RWPE1 (cell line): ENCODE results near the gene TRMT44.

Source experiments
- CTCF ChIA-PET: fragments of 350-600 bp; sonication (Branson Sonifier 250); formaldehyde crosslinking; extraction: SDS; loops from one replicate; lab custom pipeline; 2021; lab: Yijun Ruan, JAX
- POLR2A ChIA-PET: fragments of 400-600 bp; formaldehyde crosslinking; extraction: SDS; loops from one replicate; lab custom pipeline; 2020; ENCODE audit warnings: antibody characterized with exemption; ENCODE audit not compliant: low non-redundant PET; lab: Yijun Ruan, JAX
- DNase-seq: peaks from one replicate; pipeline ENCODE4 v3.0.0; 2012; ENCODE audit warnings: low spot score
- H3K27ac ChIP-seq: fragments of 450-650 bp; 2 replicates; pipeline ENCODE4 v1.5.1; 2017
- TF ChIP-seq, protein P1 (sequence below): fragments of 450-650 bp; conservative IDR thresholded peaks from 2 replicates; pipeline ENCODE4 v1.5.1; 2017; ENCODE audit warnings: low read depth, mild to moderate bottlenecking

Gene TRMT44

GRCh38 chr4:8461086-8461485 is 20.5 kb downstream of the TRMT44 start:
- ChIA-PET POLR2A (no interaction called here), CTCF (no interaction called here)
- TF ChIP-seq, protein P1, sequence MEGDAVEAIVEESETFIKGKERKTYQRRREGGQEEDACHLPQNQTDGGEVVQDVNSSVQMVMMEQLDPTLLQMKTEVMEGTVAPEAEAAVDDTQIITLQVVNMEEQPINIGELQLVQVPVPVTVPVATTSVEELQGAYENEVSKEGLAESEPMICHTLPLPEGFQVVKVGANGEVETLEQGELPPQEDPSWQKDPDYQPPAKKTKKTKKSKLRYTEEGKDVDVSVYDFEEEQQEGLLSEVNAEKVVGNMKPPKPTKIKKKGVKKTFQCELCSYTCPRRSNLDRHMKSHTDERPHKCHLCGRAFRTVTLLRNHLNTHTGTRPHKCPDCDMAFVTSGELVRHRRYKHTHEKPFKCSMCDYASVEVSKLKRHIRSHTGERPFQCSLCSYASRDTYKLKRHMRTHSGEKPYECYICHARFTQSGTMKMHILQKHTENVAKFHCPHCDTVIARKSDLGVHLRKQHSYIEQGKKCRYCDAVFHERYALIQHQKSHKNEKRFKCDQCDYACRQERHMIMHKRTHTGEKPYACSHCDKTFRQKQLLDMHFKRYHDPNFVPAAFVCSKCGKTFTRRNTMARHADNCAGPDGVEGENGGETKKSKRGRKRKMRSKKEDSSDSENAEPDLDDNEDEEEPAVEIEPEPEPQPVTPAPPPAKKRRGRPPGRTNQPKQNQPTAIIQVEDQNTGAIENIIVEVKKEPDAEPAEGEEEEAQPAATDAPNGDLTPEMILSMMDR = no peak
- no peak overlapping the region for H3K27ac ChIP-seq
- DNase-seq = no peak

GRCh38 chr4:8461616-8462015 is 21.0 kb downstream of the TRMT44 start:
- CTCF ChIA-PET = interaction anchor here (0.7 kb wide), 2 partner anchors 43 to 146 kb away, joined by 3 to 5 read pairs; no protein-coding TSS in a partner anchor
- TF ChIP-seq, protein P1 = no peak
- POLR2A ChIA-PET = no interaction called here

DNA sequence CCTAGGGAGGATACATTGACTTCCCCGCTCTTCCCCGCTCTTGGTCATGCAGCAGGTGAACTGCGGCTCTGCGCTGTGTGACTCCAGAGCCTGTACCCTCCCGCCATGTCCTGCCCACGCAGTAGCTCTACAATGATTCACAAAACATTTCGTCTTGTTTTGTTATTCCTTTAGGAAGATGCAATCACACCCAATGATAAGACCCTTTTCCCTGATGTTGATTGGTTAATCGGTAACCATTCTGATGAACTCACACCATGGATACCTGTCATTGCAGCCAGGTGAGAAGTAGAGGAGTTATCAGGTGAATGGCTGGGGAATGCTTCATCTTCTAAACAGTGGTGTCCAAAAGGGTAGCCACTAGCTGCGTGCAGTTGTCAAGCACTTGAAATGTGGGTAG is 23.2 kb downstream of the TRMT44 start:
- no peak for DNase-seq
- H3K27ac ChIP-seq = no peak overlapping the region
- TF ChIP-seq, protein P1 = no peak
- ChIA-PET CTCF (no interaction called here), POLR2A (no interaction called here)

More at GRCh38 chr4:8461616-8462015, 21.0 kb downstream of the TRMT44 start:
- DNase-seq = no peak
- H3K27ac ChIP-seq = no peak overlapping the region

DNA sequence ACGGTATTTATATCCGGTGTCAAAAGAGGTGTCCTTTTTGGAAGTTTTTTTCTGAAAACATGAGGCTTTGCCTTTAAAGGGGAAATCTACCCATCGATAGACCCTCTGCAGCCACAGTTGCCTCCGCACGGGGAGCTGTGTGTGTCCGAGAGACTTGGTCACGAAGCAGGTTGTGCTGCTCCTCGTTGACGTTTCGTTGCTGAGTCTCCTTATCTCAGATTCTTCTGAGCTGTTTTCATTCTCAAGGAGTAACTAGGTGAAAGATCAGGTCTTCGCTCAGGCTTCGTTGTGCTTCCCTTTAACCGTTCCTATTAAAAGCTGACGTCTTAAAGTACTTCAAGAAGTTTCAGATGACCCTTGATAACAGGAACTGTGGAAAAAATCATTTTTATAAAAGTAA is 23.8 kb downstream of the TRMT44 start:
- ChIA-PET CTCF (no interaction called here), POLR2A (no interaction called here)
- no peak overlapping the region for H3K27ac ChIP-seq
- no peak for DNase-seq
- TF ChIP-seq, protein P1 = no peak

DNA sequence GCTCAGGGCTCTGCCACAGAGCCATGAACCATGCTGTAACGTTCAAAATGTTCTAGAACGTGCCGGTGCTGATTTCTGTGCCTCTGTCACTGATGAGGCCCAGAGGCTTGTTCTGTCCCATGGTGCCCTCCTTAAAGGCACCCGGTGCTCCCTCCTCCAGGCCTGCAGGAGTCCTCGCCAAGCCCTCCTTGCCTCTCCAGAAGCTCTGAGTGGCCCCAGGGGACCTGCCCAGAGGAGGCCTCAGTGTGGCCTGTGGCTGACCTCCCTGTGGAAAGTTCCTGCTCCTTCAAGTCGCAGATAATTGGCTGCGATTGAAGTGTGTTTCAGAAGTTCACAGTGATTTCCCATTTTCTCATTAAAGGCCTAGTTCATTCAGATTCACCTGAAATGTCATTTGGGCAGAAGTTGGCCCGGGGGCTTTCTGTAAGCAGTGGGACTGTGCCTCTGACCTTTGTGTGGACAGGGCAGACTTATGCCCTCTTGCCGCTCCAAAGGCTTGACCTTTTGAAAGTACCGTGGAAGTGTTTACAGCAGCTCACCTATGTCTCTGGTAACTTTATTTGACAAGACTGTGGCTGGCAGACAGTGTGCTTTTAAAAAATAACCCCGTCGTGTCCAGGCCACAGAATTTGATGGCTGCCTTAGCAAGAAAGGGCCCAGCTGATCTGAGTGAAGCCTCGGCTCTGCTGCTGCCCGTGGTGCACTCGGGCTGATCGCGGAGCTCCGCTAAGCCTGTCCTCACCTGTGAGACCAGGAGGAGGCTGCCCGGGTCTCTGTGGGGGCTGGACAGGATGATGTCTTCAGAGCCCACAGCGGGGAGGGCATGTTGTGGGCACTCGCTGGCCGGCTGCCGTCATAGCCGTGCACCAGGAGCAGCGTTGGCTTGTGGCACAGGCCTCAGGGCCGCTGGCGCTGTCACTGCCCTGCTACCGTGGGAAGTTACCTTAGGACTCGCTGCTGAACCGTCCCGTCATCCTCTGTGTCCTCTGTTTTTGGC is 25.3 kb downstream of the TRMT44 start:
- TF ChIP-seq, protein P1 = no peak
- ChIA-PET POLR2A (no interaction called here), CTCF (no interaction called here)
- no peak overlapping the region for H3K27ac ChIP-seq
- DNase-seq = no peak

GRCh38 chr4:8467016-8467415 is 26.4 kb downstream of the TRMT44 start:
- ChIA-PET CTCF (no interaction called here), POLR2A (no interaction called here)
- TF ChIP-seq, protein P1 = no peak
- DNase-seq = no peak
- H3K27ac ChIP-seq = no peak overlapping the region
